ENCODE results near the gene LTB4R. TPM values are rescaled to one million over a fixed set of nuclear protein-coding genes. Genes with fewer than 3 reads are reported as not detected.

The LTB4R gene
- polyA plus RNA-seq, 1 donor from 2014 or later, result 4.3 TPM

- Histone ChIP-seq H4K20me1 (ENCODE audit: insufficient read depth) (no peaks in the 10 kb centered on the region), H3K9me2 (ENCODE audit: insufficient read depth, low read length) (no peaks in the 10 kb centered on the region), H3K4me2 (ENCODE audit: low read length) (no peak overlapping the region), H3K27me3 (ENCODE audit: insufficient read depth, low read depth, low read length) (no peaks in the 10 kb centered on the region), H3K9ac (ENCODE audit: low read length) (no peak overlapping the region), H2AFZ (ENCODE audit: low read depth, low read length) (no peak overlapping the region), H3K27ac (ENCODE audit: low read length) (no peak overlapping the region), H3K79me2 (replicated peaks; ENCODE audit: insufficient read depth, low read length) (no peaks in the 10 kb centered on the region), H3K9me3 (ENCODE audit: low read length) (no peaks in the 10 kb centered on the region), H3K36me3 (ENCODE audit: insufficient read depth, low read length) (no peaks in the 10 kb centered on the region), H3K4me3 (ENCODE audit: low read length) (no peak overlapping the region), H3F3A (ENCODE audit: insufficient read depth, low read length, poor library complexity, severe bottlenecking) (no peaks in the 10 kb centered on the region)
- TF ChIP-seq RAD21 (conservative IDR thresholded peaks at IDR 0.05), result no peak
- TF ChIP-seq EP300 (conservative IDR thresholded peaks at IDR 0.05; ENCODE audit: poor library complexity, severe bottlenecking), result no peak
- TF ChIP-seq CTCF (IDR thresholded peaks at IDR 0.05; ENCODE audit: poor library complexity, severe bottlenecking), result no peak
- peak; percentile 6 for TF ChIP-seq SMC3 (conservative IDR thresholded peaks at IDR 0.05; ENCODE audit: poor library complexity)
- TF ChIP-seq TAF1 (IDR thresholded peaks at IDR 0.05; ENCODE audit: low read depth), result no peak
- TF ChIP-seq MXI1 (conservative IDR thresholded peaks at IDR 0.05; ENCODE audit: poor library complexity, severe bottlenecking), result no peak
Measured at GRCh38 chr14:24308342-24309124, 2.8 kb upstream of the LTB4R start.

GRCh38 chr14:24309538-24310264, 1.6 kb upstream of the LTB4R start, which contains the start of gene LTB4R2:
LTB4R2 (plus strand) TSS chr14:24310140; CDS start chr14:24310665, 525 bp downstream.
- H3F3A ChIP-seq (ENCODE audit: insufficient read depth, low read length, poor library complexity, severe bottlenecking), result no peaks in the 10 kb centered on the region
- H3K79me2 ChIP-seq (replicated peaks; ENCODE audit: insufficient read depth, low read length), result no peaks in the 10 kb centered on the region
- H3K4me2 ChIP-seq (ENCODE audit: low read length), result no peak within 1 kb of the TSS
- H4K20me1 ChIP-seq (ENCODE audit: insufficient read depth), result no peaks in the 10 kb centered on the region
- no peaks in the 10 kb centered on the region for H3K9me2 ChIP-seq (ENCODE audit: insufficient read depth, low read length)
- no peak within 1 kb of the TSS for H3K4me3 ChIP-seq (ENCODE audit: low read length)
- TF ChIP-seq POLR2AphosphoS5 (IDR thresholded peaks at IDR 0.05) (no peak), RAD21 (conservative IDR thresholded peaks at IDR 0.05) (no peak), REST (IDR thresholded peaks at IDR 0.05; ENCODE audit: borderline replicate concordance) (no peak), EP300 (conservative IDR thresholded peaks at IDR 0.05; ENCODE audit: poor library complexity, severe bottlenecking) (no peak), EZH2 (IDR thresholded peaks at IDR 0.05; ENCODE audit: borderline replicate concordance, insufficient read depth, low read length, poor library complexity, severe bottlenecking) (no peak), CTCF (IDR thresholded peaks at IDR 0.05; ENCODE audit: poor library complexity, severe bottlenecking) (no peak), MXI1 (conservative IDR thresholded peaks at IDR 0.05; ENCODE audit: poor library complexity, severe bottlenecking) (no peak), SMC3 (conservative IDR thresholded peaks at IDR 0.05; ENCODE audit: poor library complexity) (no peak), TAF1 (IDR thresholded peaks at IDR 0.05; ENCODE audit: low read depth) (no peak)
- H3K27ac ChIP-seq (ENCODE audit: low read length), result no peak within 1 kb of the TSS
- no peaks in the 10 kb centered on the region for H3K27me3 ChIP-seq (ENCODE audit: insufficient read depth, low read depth, low read length)
- no peak within 1 kb of the TSS for H3K9ac ChIP-seq (ENCODE audit: low read length)
- no peaks in the 10 kb centered on the region for H3K36me3 ChIP-seq (ENCODE audit: insufficient read depth, low read length)
- no peaks in the 10 kb centered on the region for H3K9me3 ChIP-seq (ENCODE audit: low read length)
- no peak within 1 kb of the TSS for H2AFZ ChIP-seq (ENCODE audit: low read depth, low read length)
